Body of pancreas (tissue), 4 donors: ENCODE results near the gene MPC1. TPM values are rescaled to one million over a fixed set of nuclear protein-coding genes. Genes with fewer than 3 reads are reported as not detected.
A peak's percentile ranks its signal among the peaks of the same experiment; 100 is the strongest.

Experiments used
- ATAC-seq: fragments of 150-250 bp; one replicate; pipeline ENCODE4 v1.9.1; 2016
- DNase-seq, 4 donors: peaks; one replicate each; pipeline ENCODE4 v3.0.0-alpha.2; 2019
- H3K27ac ChIP-seq, 4 donors: fragments of 200-600 bp; sonication (generic); 1 replicate in 3 of 4; 2 replicates in 1 of 4; pipeline versions ENCODE4 v1.5.1 to v1.6.1; 2016 to 2019; ENCODE audit warnings: mild to moderate bottlenecking in 1 of 4, mixed read lengths in 1 of 4, moderate library complexity in 1 of 4
- H3K27me3 ChIP-seq, 2 donors: fragments of 200-600 bp; sonication (generic); one replicate each; pipeline ENCODE4 v1.6.0; 2016; ENCODE audit warnings: mild to moderate bottlenecking in 1 of 2
- H3K36me3 ChIP-seq, 2 donors: fragments of 200-600 bp; sonication (generic); replicated peaks in 1 of 2; 2 replicates each; pipeline ENCODE4 v1.5.1; 2016; ENCODE audit warnings: low read depth in 2 of 2; ENCODE audit not compliant: insufficient read depth in 1 of 2
- H3K4me1 ChIP-seq: fragments of 200-600 bp; sonication (generic); one replicate; pipeline ENCODE4 v1.6.0; 2016
- H3K4me3 ChIP-seq, 2 donors: fragments of 200-600 bp; sonication (generic); 1 replicate in 1 of 2; 2 replicates in 1 of 2; pipeline ENCODE4 v1.5.1; 2016 to 2019
- H3K9me3 ChIP-seq, 3 donors: fragments of 200-600 bp; sonication (generic); 1 replicate in 2 of 3; 2 replicates in 1 of 3; pipeline ENCODE4 v1.5.1; 2016
- CTCF ChIP-seq, 7 experiments: fragments of 450-650 bp in 4 of 7; fragments of 200-600 bp in 3 of 7; sonication (generic) in 3 of 7; IDR thresholded peaks; one replicate each; pipeline ENCODE4 v1.5.1; 2016 to 2019; ENCODE audit warnings: antibody characterized with exemption in 7 of 7
- POLR2A ChIP-seq, 3 donors: fragments of 450-650 bp; IDR thresholded peaks; one replicate each; pipeline ENCODE4 v1.6.1; 2016; ENCODE audit warnings: antibody characterized with exemption in 3 of 3, mild to moderate bottlenecking in 2 of 3
- WGBS, 2 donors: methylation state at CpG; one replicate each; pipeline ENCODE4 v1.1.5; 2017; 5-methylcytosine and 5-hydroxymethylcytosine counted together
- intact Hi-C: fragments of 100-400 bp; cut with DNase I; formaldehyde crosslinking; loops from one replicate; pipeline ENCODE4 v1.15.1; 2023
- total RNA-seq, 2 donors: library from RNA; depleted of rRNA; stranded (reverse); fragments of >200 nt; gene quantifications; one replicate each; pipeline ENCODE4 v1.1.0, GENCODE V29; 2016

MPC1 gene
- total RNA-seq, 2 donors from 2014 or later: 20.8 to 25.4 TPM

GRCh38 chr6:166381381-166381732 is 1.4 kb downstream of the MPC1 start:
- TF ChIP-seq CTCF (IDR thresholded peaks at IDR 0.05): no peak
- TF ChIP-seq POLR2A (IDR thresholded peaks at IDR 0.05): no peak
- H3K9me3 ChIP-seq: no peaks in the 10 kb centered on the region
- DNase-seq (no peak), ATAC-seq (no peak)
- peaks cover 34% of the 10 kb centered on the region for H3K4me1 ChIP-seq
- WGBS, 2 donors: 7 to 10% methylated on average over 6 of the region's 6 CpGs
- peak overlapping the region; percentile 94 to 99 (median 98) for H3K27ac ChIP-seq
- H3K4me3 ChIP-seq: peak overlapping the region; percentile 5 to 65
- no peaks in the 10 kb centered on the region for H3K36me3 ChIP-seq
- intact Hi-C loops: no loop called here
- no peaks in the 10 kb centered on the region for H3K27me3 ChIP-seq

GRCh38 chr6:166379800-166380199 is 2.9 kb downstream of the MPC1 start:
- WGBS, 2 donors: 25 to 33% methylated on average over 4 of the region's 4 CpGs
- H3K9me3 ChIP-seq: no peaks in the 10 kb centered on the region
- H3K4me3 ChIP-seq: no peak overlapping the region
- peaks cover 34% of the 10 kb centered on the region for H3K4me1 ChIP-seq
- TF ChIP-seq CTCF (IDR thresholded peaks at IDR 0.05) (no peak), POLR2A (IDR thresholded peaks at IDR 0.05) (no peak)
- ATAC-seq: no peak
- intact Hi-C loops: no loop called here
- H3K36me3 ChIP-seq: no peaks in the 10 kb centered on the region
- no peaks in the 10 kb centered on the region for H3K27me3 ChIP-seq
- peak overlapping the region in 3 of 4 donors; percentile 98 to 99 (median 98) for H3K27ac ChIP-seq
- peak; percentile 56 to 78 (median 72) for DNase-seq

GRCh38 chr6:166379103-166379586 is 3.6 kb downstream of the MPC1 start:
- Histone ChIP-seq H3K4me1 (peaks cover 33% of the 10 kb centered on the region), H3K36me3 (no peaks in the 10 kb centered on the region), H3K4me3 (no peak overlapping the region), H3K27ac (peak overlapping the region in 2 of 4 donors; percentile 98 to 99), H3K27me3 (no peaks in the 10 kb centered on the region), H3K9me3 (no peaks in the 10 kb centered on the region)
- TF ChIP-seq CTCF (IDR thresholded peaks at IDR 0.05) (no peak), POLR2A (IDR thresholded peaks at IDR 0.05) (no peak)
- ATAC-seq (no peak), DNase-seq (no peak)
- intact Hi-C loops: no loop called here
- 93 to 95% methylated on average over 1 of the region's 1 CpG for WGBS, 2 donors

GRCh38 chr6:166377721-166378120 is 5.0 kb downstream of the MPC1 start:
- TF ChIP-seq POLR2A (IDR thresholded peaks at IDR 0.05) (no peak), CTCF (IDR thresholded peaks at IDR 0.05) (no peak)
- Histone ChIP-seq H3K27ac (no peak overlapping the region), H3K27me3 (no peaks in the 10 kb centered on the region), H3K4me1 (peaks cover 30% of the 10 kb centered on the region), H3K36me3 (no peaks in the 10 kb centered on the region), H3K4me3 (no peak overlapping the region), H3K9me3 (no peaks in the 10 kb centered on the region)
- ATAC-seq (no peak), DNase-seq (no peak)
- WGBS, 2 donors: 40 to 69% methylated on average over 2 of the region's 2 CpGs
- intact Hi-C loops: no loop called here

- ATAC-seq: no peak
- 93 to 94% methylated on average over 1 of the region's 1 CpG for WGBS, 2 donors
- Histone ChIP-seq H3K4me3 (no peak overlapping the region), H3K4me1 (peaks cover 23% of the 10 kb centered on the region), H3K36me3 (no peaks in the 10 kb centered on the region), H3K9me3 (no peaks in the 10 kb centered on the region), H3K27me3 (no peaks in the 10 kb centered on the region), H3K27ac (no peak overlapping the region)
- DNase-seq: no peak
- TF ChIP-seq POLR2A (IDR thresholded peaks at IDR 0.05) (no peak), CTCF (IDR thresholded peaks at IDR 0.05) (no peak)
- intact Hi-C loops: no loop called here
These were observed 7.7 kb downstream of the MPC1 start for GRCh38 chr6:166375013-166375412.
